NK-92 (cell line): ENCODE measurements around the gene COL8A1.

Experiments
- DNase-seq: peaks from one replicate; lab custom pipeline; 2025; ENCODE audit not compliant: unreplicated experiment; lab: John Stamatoyannopoulos, UW

Gene COL8A1

GRCh38 chr3:99789011-99789721 is 150.8 kb downstream of the COL8A1 start:
- no peak for DNase-seq

GRCh38 chr3:99794485-99794884 is 156.1 kb downstream of the COL8A1 start:
- no peak for DNase-seq

GRCh38 chr3:99795573-99795972 is 157.2 kb downstream of the COL8A1 start:
- no peak for DNase-seq

GRCh38 chr3:99799422-99799821 is 161.0 kb downstream of the COL8A1 start:
- no peak for DNase-seq

GRCh38 chr3:99803297-99803696 is 164.9 kb downstream of the COL8A1 start:
- no peak for DNase-seq

GRCh38 chr3:99805160-99805559 is 166.8 kb downstream of the COL8A1 start:
- DNase-seq: no peak

GRCh38 chr3:99808163-99808794 is 169.9 kb downstream of the COL8A1 start:
- DNase-seq: no peak

- DNase-seq: no peak
Observed at GRCh38 chr3:99809565-99809964, 171.2 kb downstream of the COL8A1 start.

GRCh38 chr3:99810403-99810802 is 172.0 kb downstream of the COL8A1 start:
- DNase-seq: no peak

- no peak for DNase-seq
Observed at GRCh38 chr3:99817047-99817436, 178.6 kb downstream of the COL8A1 start.

- peak; percentile 79 for DNase-seq
Observed at GRCh38 chr3:99817437-99818240, 179.2 kb downstream of the COL8A1 start, which contains the start of gene CMSS1. Gene CMSS1 (plus strand): TSS chr3:99817862.

- DNase-seq: no peak
Observed at GRCh38 chr3:99818818-99819217, 180.4 kb downstream of the COL8A1 start.

- no peak for DNase-seq
Observed at GRCh38 chr3:99823723-99824711, 185.6 kb downstream of the COL8A1 start.

GRCh38 chr3:99825004-99825640 is 186.7 kb downstream of the COL8A1 start:
- DNase-seq: no peak

- no peak for DNase-seq
Observed at GRCh38 chr3:99829844-99830243, 191.4 kb downstream of the COL8A1 start.

- DNase-seq: no peak
Observed at GRCh38 chr3:99833617-99834205, 195.3 kb downstream of the COL8A1 start.

- DNase-seq: no peak
Observed at GRCh38 chr3:99834211-99834957, 196.0 kb downstream of the COL8A1 start.

GRCh38 chr3:99836681-99837080 is 198.3 kb downstream of the COL8A1 start:
- no peak for DNase-seq

GRCh38 chr3:99837715-99838114 is 199.3 kb downstream of the COL8A1 start:
- DNase-seq: no peak
